GM19438 (cell line): ENCODE data around the gene GPC1.

ENCODE experiments used
- ATAC-seq: cut with Tn5 transposase; IDR thresholded peaks from one replicate; pipeline ENCODE4 v1.9.1; 2021; ENCODE audit warnings: low read depth; ENCODE audit not compliant: unreplicated experiment

The GPC1 gene

GRCh38 chr2:240440251-240440650, 4.8 kb downstream of the GPC1 start:
- ATAC-seq, result no peak

- ATAC-seq, result no peak
Measured at GRCh38 chr2:240440704-240441320, 5.3 kb downstream of the GPC1 start.

DNA sequence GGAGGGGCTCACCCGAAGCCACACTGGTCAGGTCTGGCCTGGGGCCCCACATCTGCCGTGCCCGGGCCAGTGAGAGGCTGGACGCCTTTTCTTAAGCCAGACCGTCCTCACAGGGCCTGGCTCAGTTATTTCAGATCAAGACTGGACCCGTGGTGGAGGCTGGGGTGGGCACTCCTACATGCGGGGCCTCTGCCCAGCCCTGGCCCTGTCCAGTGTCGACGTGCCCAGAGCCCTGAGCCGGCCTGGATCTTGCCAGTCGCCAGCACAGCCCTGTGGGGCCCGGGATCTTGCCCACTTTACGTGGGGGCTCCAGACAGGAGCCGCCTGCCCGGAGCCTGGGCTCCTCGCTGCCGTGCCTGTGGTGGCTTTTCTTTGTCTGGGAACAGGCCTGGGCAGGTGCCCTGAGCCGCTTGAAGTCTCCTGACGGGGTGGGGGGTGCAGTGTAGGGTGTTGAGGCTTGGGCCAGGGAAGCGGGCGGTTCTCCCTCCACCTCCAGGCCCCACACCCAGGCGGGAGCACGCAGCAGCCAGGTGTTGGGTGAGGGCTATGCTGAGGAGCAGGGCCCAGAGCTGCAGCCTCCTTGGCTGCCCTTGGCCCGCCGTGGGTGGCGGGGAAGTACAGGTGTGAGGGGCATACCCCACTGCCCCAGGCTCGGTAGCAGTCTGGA, 6.0 kb downstream of the GPC1 start:
- no peak for ATAC-seq

DNA sequence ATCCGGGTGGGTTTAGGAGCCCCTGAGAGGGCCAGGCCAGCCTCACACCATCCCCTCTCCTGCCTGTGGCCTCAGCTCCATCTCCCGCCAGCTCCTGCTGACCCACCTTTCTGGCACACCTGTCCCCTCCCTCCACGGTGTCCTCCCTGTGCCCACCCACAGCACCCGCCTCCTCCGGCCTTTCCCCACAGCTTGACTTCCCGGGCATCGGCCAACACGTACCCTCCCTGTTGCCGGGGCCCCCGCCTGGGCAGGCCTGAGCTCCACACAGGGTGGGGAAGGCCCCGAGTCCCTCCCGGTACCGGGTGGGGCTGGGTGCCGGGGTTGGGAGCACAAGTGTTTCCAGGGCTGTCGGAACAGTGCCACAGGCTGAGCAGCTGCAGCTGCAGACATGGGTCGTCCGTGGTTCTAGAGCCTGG, 6.5 kb downstream of the GPC1 start:
- no peak for ATAC-seq

DNA sequence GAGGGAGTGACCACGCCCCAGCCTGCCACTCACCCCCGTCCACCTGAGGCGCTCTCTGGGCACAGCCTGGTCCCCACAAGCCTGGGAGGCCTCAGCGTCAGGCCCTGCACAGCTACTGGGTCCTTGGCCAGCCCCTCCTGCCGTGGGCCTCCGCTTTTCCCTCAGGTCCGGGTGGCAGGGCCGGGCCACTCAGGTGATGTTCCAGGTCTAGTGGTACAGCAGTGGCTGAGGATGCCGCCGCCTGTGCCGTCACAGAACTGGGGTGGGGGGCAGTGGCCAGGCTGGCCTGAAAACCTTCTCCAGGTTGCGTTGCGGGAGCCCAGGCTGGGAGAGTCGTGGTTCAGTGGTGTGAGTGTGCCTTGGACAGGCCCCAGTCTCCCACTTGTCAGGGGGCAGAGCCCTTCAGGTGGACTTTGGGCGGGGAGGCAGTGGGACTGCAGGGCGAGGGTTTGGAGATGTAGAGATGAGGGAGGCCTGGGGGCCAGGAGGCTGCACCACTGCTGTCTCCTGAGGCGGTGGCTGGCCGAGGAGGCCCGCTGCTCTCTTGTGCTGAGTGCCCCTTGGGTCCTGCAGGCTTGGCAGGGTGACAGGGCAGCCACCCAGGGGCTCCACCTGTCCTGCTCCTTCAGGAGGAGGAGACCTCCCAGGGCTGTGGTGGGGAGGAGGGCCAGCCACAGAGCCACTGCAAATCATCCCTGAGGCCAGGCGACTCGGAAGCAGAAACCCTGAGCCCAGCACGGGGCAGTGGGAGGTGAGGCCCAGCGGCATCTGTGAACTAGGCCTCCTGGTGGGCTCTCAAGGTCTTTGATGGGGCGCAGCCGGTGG, 7.6 kb downstream of the GPC1 start:
- ATAC-seq, result no peak

- ATAC-seq, result no peak
Measured at GRCh38 chr2:240443891-240444301, 8.4 kb downstream of the GPC1 start.

DNA sequence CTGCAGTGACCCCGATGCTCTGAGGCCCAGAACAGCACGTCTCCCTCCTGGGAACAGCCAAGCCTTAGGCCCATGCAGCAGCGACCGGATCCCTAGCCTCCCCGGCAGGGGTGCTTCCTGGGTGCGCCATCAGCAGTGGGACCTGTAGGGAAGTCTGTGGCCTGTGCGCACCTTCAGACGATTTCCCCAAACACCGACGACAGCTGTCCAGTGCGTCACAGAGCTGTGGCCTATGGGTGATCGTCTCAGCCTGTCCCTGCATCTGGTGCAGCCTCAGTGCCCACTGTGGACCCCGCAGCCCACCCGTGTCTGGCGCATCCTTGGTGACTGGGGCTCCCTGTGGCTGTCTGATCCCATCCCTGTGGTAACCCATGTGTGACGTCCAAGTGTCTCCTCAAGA, 9.0 kb downstream of the GPC1 start:
- no peak for ATAC-seq

DNA sequence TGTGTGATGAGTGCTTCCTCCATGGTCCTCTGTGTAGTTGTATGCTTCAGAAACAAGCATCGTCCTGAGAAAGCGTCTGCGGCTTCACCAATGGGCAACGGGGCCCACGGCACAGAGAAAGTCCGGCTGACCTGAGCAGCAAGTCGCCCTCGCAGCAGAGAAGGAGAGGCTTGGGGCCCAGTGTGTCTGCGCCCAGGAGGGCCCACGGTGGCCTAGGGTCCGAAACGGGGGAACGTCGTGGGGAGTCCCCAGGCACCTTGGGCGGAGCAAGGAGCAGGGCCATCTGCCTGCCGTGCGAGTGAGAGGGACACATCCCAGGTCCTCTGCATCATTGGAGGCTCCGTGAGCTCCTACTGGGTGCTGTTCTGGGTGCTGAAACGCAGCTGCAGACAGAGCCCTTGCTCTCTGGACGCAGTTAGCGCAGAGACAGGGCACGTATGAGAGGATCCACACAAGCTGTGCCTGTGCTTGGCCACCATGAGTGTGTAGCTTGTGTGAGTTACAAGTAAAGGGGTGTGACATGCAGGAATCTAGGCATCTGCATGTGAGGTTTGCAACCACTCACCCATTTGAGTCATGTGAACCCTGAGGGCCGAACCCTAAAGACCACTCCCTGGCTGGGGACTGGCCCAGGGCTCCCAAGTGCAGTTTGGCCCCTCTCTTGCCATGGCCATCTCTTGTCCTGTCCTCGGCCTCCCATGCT, 10.6 kb downstream of the GPC1 start:
- no peak for ATAC-seq

DNA sequence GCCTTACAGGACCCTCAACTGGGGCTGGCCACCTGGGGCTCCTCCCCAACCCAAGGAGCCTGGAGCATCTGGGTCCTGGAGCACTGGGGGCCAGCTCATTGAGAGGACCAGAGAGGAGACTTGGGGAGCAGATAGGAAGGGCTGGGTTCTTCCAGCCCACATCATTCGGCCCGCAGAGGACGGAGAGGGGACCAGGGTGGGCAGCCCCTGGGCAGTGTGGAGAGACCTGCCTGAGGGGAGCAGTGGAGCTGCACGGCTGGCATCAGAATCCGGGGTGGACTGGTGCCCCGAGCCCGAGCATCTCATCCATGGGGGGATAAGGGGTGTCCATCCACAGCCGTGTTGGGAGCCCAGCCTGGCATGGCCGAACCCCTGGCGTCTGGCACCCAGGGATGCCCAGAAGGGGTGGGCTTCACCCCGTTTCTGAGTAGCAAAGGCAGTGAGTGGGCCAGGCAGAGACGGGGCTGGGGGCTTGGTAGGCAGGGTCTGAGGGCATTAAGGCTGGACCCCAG, 11.3 kb downstream of the GPC1 start:
- ATAC-seq, result no peak

DNA sequence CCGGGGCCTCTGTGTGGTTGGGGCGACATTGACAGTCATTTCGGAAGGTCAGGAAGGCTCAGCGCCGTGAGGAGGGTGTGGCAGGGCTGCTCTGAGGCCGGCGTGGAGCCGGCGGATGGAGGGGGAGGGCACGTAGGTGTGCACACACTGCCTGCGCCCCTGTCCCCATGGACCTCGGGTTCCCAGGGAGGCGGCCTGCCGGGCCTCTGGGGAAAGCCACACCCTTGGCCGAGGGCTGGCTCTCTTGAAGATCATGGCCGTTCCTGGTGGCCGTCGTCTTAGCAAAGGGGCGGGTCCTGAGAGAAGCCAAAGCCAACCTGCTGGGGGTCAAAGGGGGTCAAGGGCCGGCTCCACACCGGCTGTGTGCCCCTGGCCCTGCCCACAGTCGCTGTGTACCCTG, 11.9 kb downstream of the GPC1 start:
- no peak for ATAC-seq

DNA sequence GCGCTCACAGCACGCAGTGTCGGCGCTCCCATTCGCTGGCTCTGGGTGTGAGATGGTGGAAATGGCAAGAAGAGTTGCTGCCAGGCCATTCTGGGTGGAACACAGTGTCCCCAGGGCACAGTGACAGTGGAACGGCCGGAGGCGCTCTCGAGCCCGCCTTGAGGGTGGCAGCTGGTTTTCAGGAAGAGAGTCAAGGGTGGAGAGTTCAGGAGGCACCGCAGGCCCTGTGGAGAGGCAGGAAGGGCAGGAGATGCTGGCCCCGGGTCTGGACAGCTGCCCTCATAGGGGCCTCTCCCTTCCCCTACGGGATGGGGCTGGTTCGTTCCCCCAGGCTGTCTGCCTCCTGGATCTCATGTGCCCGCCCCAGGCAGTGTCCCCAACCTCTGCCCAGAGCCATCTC, 12.5 kb downstream of the GPC1 start:
- no peak for ATAC-seq

DNA sequence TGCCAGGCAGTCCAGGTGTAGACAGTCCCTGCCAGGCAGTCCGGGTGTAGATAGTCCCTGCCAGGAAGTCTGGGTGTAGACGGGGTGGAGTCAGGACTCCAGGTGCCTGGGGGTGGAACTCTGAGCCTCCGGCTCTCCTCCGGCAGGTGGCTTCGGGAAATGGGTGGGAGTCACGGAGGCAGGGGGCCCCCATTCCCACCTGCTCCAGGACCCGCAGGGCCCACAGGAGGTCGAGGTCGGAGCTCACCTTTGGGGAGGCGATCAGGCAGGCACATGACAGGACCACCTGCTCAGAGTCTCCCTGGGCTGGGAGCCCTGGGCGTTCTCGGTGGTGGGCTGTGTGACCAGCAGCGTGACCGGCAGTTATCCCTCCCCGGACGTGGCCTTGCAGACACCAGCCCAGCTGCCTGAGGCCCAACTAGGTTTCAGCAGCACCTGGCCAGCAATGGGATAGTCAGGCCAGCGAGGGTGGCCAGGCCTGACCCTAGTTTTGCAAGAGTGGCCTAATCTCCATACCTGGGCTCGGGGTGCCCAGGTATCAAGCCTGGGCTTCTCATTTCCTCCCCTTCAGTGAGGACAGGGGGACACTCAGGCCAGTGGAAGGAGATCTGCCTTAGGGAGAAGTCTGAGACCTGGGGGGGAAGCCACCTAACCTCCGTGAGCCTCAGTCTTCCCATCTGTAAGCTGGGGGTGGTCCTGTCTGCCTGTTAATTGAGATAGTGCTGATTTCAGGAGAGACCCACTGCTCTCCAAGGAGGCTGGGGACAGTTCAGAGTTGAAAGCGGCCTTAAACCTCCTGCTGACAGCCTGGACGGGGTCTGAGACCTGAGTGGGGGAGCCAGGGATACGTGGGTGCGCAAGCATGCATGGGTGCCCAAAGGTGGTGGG, 13.2 kb downstream of the GPC1 start:
- no peak for ATAC-seq

- no peak for ATAC-seq
Measured at GRCh38 chr2:240449764-240450531, 14.5 kb downstream of the GPC1 start.

DNA sequence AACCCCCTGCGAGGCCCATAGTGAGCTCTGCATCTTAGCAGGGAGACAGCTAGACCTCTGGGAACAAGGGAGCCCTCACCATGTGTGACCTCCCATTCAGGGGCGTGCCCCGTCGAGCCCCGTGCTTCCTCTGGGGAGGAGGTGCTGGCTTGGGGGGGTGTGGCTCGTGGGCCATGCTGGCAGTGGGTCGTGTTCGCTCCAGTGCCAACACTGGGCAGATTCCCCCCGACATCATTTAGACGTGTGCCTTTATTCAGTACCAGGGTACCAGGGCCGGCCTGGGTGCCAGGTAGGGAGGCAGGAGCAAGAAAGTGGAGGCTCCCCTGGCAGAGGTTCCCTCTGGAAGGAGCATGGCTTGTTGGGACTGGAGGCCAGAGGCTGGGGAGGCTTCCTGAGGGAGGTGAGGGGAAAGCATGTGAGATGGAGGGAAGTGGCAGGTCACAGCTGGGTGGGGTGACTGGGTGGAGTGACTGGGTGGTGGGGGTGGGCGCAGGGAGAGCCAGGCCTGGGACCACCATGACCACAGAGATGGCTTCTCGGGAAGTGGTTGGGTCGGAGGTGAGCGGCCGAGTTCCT, 15.2 kb downstream of the GPC1 start:
- ATAC-seq, result no peak

GRCh38 chr2:240451108-240451611, 15.7 kb downstream of the GPC1 start:
- ATAC-seq, result no peak

- no peak for ATAC-seq
Measured at GRCh38 chr2:240451791-240452461, 16.5 kb downstream of the GPC1 start.

DNA sequence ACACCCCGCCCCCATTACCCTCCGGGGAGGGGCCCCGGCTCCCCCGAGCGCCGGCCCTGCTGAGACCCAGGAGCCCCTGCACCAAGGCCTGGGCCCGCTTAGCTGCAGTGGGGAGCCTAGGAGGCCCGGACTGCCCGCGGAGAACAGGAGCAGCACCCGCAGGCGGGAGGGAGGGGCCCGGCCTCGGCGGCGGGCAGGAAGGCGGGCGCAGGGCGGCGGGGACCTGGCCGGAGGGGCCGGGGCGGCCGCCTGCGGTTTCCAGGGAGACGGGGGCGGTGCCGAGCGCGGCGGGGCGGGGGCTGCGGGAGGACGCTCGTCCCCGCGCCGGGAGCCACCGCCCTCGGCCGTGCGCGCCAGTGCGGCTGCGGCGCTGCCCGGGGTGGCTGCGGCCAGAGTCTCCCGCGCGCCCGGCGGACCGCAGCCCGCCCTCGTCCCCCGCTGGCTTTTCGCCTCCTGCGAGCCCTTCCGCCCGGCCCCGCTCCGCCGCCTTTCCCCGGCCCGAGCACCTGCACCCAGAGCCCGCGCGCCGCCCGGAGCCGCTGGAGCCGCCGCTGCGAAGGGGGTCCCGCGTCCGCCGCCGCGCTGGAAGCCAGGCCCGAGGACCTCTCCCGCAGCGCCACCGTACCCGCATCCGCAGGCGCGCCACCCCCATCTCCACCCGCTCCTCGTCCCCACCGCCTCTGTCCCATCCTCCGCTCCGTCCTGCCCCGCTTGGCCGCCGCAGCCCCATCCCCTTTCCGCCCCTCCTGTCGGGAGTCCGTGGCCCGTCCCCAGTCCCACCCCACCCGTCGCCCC, 17.2 kb downstream of the GPC1 start:
- ATAC-seq, result no peak
